PFSK-1 (cell line): ENCODE measurements around the gene ZNF891.

Experiments
- FOXP2 ChIP-seq: optimal IDR thresholded peaks from 2 replicates; pipeline ENCODE3; 2011; ENCODE audit warnings: borderline replicate concordance, control low read depth, inconsistent platforms; ENCODE audit not compliant: insufficient read depth; ENCODE audit errors: extremely low read length, extremely low read depth
- POLR2AphosphoS5 ChIP-seq: IDR thresholded peaks from 2 replicates; pipeline ENCODE4 v1.6.1; 2012; ENCODE audit warnings: low read depth, mild to moderate bottlenecking, control low read depth, low read length, moderate library complexity
- SIN3A ChIP-seq: IDR thresholded peaks from 2 replicates; pipeline ENCODE4 v1.6.1; 2012; ENCODE audit warnings: mild to moderate bottlenecking, low read length, moderate library complexity, borderline replicate concordance; ENCODE audit not compliant: insufficient read depth
- TAF1 ChIP-seq: IDR thresholded peaks from 2 replicates; pipeline ENCODE4 v1.6.1; 2012; ENCODE audit warnings: low read length, control low read depth, borderline replicate concordance; ENCODE audit not compliant: insufficient read depth
- TF ChIP-seq, protein P1 (sequence below), 2 experiments: IDR thresholded peaks; 2 replicates each; pipeline versions ENCODE4 v1.6.1 to v1.8.0; 2011 to 2012; ENCODE audit warnings: low read depth in 2 of 2, low read length in 2 of 2, control low read depth in 1 of 2, inconsistent platforms in 1 of 2, mild to moderate bottlenecking in 1 of 2, moderate library complexity in 1 of 2; ENCODE audit not compliant: insufficient read depth in 1 of 2

DNA sequence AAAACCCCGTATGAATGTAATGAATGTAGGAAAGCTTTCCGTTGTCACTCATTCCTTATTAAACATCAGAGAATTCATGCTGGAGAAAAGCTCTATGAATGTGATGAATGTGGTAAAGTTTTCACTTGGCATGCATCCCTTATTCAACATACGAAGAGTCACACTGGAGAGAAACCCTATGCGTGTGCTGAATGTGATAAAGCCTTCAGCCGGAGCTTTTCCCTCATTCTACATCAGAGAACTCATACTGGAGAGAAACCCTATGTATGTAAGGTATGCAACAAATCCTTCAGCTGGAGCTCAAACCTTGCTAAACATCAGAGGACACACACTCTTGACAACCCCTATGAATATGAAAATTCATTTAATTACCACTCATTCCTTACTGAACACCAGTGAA, 23.8 kb downstream of the ZNF891 start:
- TF ChIP-seq FOXP2 (no peak), TAF1 (no peak), SIN3A (no peak), POLR2AphosphoS5 (no peak)
- TF ChIP-seq, protein P1, sequence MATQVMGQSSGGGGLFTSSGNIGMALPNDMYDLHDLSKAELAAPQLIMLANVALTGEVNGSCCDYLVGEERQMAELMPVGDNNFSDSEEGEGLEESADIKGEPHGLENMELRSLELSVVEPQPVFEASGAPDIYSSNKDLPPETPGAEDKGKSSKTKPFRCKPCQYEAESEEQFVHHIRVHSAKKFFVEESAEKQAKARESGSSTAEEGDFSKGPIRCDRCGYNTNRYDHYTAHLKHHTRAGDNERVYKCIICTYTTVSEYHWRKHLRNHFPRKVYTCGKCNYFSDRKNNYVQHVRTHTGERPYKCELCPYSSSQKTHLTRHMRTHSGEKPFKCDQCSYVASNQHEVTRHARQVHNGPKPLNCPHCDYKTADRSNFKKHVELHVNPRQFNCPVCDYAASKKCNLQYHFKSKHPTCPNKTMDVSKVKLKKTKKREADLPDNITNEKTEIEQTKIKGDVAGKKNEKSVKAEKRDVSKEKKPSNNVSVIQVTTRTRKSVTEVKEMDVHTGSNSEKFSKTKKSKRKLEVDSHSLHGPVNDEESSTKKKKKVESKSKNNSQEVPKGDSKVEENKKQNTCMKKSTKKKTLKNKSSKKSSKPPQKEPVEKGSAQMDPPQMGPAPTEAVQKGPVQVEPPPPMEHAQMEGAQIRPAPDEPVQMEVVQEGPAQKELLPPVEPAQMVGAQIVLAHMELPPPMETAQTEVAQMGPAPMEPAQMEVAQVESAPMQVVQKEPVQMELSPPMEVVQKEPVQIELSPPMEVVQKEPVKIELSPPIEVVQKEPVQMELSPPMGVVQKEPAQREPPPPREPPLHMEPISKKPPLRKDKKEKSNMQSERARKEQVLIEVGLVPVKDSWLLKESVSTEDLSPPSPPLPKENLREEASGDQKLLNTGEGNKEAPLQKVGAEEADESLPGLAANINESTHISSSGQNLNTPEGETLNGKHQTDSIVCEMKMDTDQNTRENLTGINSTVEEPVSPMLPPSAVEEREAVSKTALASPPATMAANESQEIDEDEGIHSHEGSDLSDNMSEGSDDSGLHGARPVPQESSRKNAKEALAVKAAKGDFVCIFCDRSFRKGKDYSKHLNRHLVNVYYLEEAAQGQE (IDR thresholded peaks at IDR 0.05; ENCODE audit: insufficient read depth in 1 of 2, low read depth in 2 of 2, low read length in 2 of 2) = no peak
